K562 (cell line): ENCODE data around the gene RHBG. TPM values are rescaled to one million over a fixed set of nuclear protein-coding genes. Genes with fewer than 3 reads are reported as not detected.
A peak's percentile ranks its signal among the peaks of the same experiment; 100 is the strongest.

Source experiments
- C11orf30 ChIP-seq: fragments of 450-650 bp; IDR thresholded peaks from 2 replicates; pipeline ENCODE4 v1.6.1; 2016; ENCODE audit warnings: low read depth, mild to moderate bottlenecking
- ELF2 ChIP-seq: fragments of 250-450 bp; sonication (Bioruptor Pico); IDR thresholded peaks from 2 replicates; pipeline ENCODE4 v1.5.0; 2021; ENCODE audit warnings: mild to moderate bottlenecking
- KLF6 ChIP-seq: fragments of 250-450 bp; sonication (Bioruptor Pico); IDR thresholded peaks from 2 replicates; pipeline ENCODE4 v1.4.0; 2020; ENCODE audit warnings: mild to moderate bottlenecking, moderate library complexity, borderline replicate concordance
- MAFK ChIP-seq: IDR thresholded peaks from 2 replicates; pipeline ENCODE4 v1.6.1; 2011; ENCODE audit warnings: low read length, improper control_type of control experiment
- SFPQ ChIP-seq: fragments of 200-400 bp; formaldehyde crosslinking; IDR thresholded peaks from 2 replicates; pipeline ENCODE4 v1.6.1; 2017; ENCODE audit warnings: mild to moderate bottlenecking, low read depth, low read length, moderate library complexity
- SIN3A ChIP-seq, 2 experiments: fragments of 150-350 bp in 1 of 2; IDR thresholded peaks; 2 replicates each; pipeline ENCODE4 v1.6.1; 2011 to 2016; ENCODE audit warnings: borderline replicate concordance in 2 of 2, low read depth in 2 of 2, low read length in 2 of 2, mild to moderate bottlenecking in 2 of 2, moderate library complexity in 2 of 2; ENCODE audit not compliant: control insufficient read depth in 1 of 2
- SMARCA5 ChIP-seq: fragments of 450-650 bp; IDR thresholded peaks from 2 replicates; pipeline ENCODE4 v1.6.1; 2016
- SNIP1 ChIP-seq: fragments of 450-650 bp; IDR thresholded peaks from 2 replicates; pipeline ENCODE4 v1.7.1; 2017; ENCODE audit warnings: low read depth, mild to moderate bottlenecking
- SRSF3 ChIP-seq: fragments of 200-400 bp; formaldehyde crosslinking; IDR thresholded peaks from 2 replicates; pipeline ENCODE4 v1.6.1; 2016; ENCODE audit warnings: mild to moderate bottlenecking, low read length, moderate library complexity; ENCODE audit not compliant: insufficient read depth
- ZNF217 ChIP-seq: sonication (generic); formaldehyde crosslinking; IDR thresholded peaks from 2 replicates; pipeline ENCODE4 v1.8.0; 2022; ENCODE audit warnings: mild to moderate bottlenecking, missing genetic modification reagents
- ZNF239 ChIP-seq: fragments of 250-450 bp; sonication (Bioruptor Pico); IDR thresholded peaks from 2 replicates; pipeline ENCODE4 v1.4.0; 2020; ENCODE audit warnings: mild to moderate bottlenecking
- ZNF766 ChIP-seq: fragments of 200-800 bp; sonication (Bioruptor generic); conservative IDR thresholded peaks from 2 replicates; pipeline ENCODE4 v1.6.1; 2016; ENCODE audit warnings: missing genetic modification characterization, missing compliant biosample characterization
- ZNF77 ChIP-seq: fragments of 250-450 bp; sonication (Bioruptor Pico); IDR thresholded peaks from 2 replicates; pipeline ENCODE4 v1.5.0; 2020
- polyA plus RNA-seq, 8 experiments: library from polyadenylated mRNA; depleted of rRNA in 4 of 8; stranded (reverse) in 5 of 8; unstranded in 3 of 8; fragments of >200 nt; fragmentation: Nextera tagmentation in 2 of 8; fragmentation: Illumina TruSeq in 1 of 8; extraction: Ambion mirVana in 2 of 8; extraction: Trizol in 1 of 8; gene quantifications; 2 replicates each; pipeline versions ENCODE4 v1.2.1 to v1.2.3, GENCODE V29; 2011 to 2014; ENCODE audit warnings: inconsistent platforms in 1 of 8, missing spikeins in 1 of 8
- total RNA-seq, 7 experiments: library from RNA; depleted of rRNA in 6 of 7; stranded (reverse); fragments of >200 nt in 6 of 7; fragmentation: Illumina TruSeq in 2 of 7; extraction: Trizol in 2 of 7; gene quantifications; 2 replicates each; pipeline versions ENCODE4 v1.2.1 to v1.2.3, GENCODE V29; 2011 to 2021; ENCODE audit warnings: low replicate concordance in 1 of 7
- TF ChIP-seq, protein P1 (sequence below): fragments of 250-450 bp; sonication (Bioruptor Pico); IDR thresholded peaks from 2 replicates; pipeline ENCODE4 v1.4.0; 2020; ENCODE audit warnings: mild to moderate bottlenecking, moderate library complexity, borderline replicate concordance
- TF ChIP-seq, protein P2 (sequence below): sonication (generic); formaldehyde crosslinking; IDR thresholded peaks from 2 replicates; pipeline ENCODE4 v1.8.0; 2022; ENCODE audit warnings: mild to moderate bottlenecking, missing genetic modification reagents, borderline replicate concordance
- TF ChIP-seq, protein P3 (sequence below), 3 experiments: fragments of 200-800 bp in 1 of 3; sonication (Bioruptor generic) in 1 of 3; sonication (generic) in 1 of 3; formaldehyde crosslinking in 1 of 3; IDR thresholded peaks; 2 replicates each; pipeline versions ENCODE4 v1.6.1 to v1.8.0; 2016 to 2022; ENCODE audit warnings: mild to moderate bottlenecking in 2 of 3, missing compliant biosample characterization in 2 of 3, missing genetic modification characterization in 2 of 3, missing genetic modification reagents in 1 of 3

RHBG gene
- total and polyA plus RNA-seq, 9 of the 15 experiments (the other 6 are each of a cell fraction or from before 2014, with no cell fraction given) = not detected

DNA sequence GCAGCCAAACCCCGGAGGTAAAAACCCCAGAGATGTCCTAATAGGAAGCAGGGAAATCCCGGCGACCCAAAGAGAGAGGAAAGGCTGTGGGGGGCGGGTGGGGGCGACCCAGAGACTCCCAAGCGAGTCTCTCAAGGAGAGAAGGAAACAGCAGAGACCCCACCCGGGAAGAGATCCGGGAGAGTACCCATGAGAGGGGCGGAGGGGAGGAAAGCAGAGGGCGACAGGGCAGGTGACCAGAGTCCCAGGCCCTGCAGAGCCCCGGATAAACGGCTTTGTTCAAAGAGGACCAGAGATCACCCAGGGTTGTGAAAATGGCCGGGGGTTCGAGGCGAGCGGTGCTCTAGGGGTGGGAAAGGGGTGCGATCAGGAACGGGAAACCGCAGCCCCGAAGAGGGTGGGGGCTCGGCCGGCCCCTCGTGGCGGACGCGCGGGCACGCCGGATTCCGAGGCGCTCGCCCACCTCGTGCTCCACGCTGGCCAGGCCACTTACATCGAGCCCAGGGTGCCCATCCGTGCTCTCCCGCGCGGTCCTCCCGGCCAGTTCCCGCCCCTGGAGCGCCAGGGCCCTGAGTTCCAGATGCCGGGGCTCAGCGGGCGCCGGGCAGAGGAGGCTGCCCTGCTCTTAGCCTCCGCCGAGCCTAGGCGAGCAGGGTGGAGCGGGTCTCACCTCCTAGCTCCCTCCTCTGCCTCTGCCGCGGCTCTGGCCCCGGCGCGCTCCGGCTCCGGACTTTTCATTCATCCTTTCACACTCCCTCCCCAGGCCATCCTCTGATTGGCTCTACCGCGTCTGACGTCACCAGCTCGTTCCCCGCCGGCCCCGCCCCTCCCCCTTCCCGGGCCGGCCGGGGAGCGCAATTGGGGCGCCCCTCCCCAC, 52.3 kb downstream of the RHBG start (continued):
- TF ChIP-seq ZNF766 (CRISPR knock-in tag) (no peak), MAFK (no peak), ZNF217 (CRISPR knock-in tag) (no peak), ZNF239 (CRISPR knock-in tag) (no peak), SIN3A (IDR thresholded peaks at IDR 0.05; ENCODE audit: borderline replicate concordance in 2 of 2, control insufficient read depth in 1 of 2, low read depth in 2 of 2, low read length in 2 of 2) (no peak), SFPQ (no peak), SRSF3 (no peak), KLF6 (CRISPR knock-in tag) (no peak), ELF2 (CRISPR knock-in tag) (no peak), SNIP1 (peak; percentile 76; the same call in 1 of the 2 replicates), SMARCA5 (no peak), ZNF77 (CRISPR knock-in tag) (no peak), C11orf30 (no peak)
- TF ChIP-seq, protein P1, sequence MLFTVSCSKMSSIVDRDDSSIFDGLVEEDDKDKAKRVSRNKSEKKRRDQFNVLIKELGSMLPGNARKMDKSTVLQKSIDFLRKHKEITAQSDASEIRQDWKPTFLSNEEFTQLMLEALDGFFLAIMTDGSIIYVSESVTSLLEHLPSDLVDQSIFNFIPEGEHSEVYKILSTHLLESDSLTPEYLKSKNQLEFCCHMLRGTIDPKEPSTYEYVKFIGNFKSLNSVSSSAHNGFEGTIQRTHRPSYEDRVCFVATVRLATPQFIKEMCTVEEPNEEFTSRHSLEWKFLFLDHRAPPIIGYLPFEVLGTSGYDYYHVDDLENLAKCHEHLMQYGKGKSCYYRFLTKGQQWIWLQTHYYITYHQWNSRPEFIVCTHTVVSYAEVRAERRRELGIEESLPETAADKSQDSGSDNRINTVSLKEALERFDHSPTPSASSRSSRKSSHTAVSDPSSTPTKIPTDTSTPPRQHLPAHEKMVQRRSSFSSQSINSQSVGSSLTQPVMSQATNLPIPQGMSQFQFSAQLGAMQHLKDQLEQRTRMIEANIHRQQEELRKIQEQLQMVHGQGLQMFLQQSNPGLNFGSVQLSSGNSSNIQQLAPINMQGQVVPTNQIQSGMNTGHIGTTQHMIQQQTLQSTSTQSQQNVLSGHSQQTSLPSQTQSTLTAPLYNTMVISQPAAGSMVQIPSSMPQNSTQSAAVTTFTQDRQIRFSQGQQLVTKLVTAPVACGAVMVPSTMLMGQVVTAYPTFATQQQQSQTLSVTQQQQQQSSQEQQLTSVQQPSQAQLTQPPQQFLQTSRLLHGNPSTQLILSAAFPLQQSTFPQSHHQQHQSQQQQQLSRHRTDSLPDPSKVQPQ (CRISPR knock-in tag) = no peak
- TF ChIP-seq, protein P2, sequence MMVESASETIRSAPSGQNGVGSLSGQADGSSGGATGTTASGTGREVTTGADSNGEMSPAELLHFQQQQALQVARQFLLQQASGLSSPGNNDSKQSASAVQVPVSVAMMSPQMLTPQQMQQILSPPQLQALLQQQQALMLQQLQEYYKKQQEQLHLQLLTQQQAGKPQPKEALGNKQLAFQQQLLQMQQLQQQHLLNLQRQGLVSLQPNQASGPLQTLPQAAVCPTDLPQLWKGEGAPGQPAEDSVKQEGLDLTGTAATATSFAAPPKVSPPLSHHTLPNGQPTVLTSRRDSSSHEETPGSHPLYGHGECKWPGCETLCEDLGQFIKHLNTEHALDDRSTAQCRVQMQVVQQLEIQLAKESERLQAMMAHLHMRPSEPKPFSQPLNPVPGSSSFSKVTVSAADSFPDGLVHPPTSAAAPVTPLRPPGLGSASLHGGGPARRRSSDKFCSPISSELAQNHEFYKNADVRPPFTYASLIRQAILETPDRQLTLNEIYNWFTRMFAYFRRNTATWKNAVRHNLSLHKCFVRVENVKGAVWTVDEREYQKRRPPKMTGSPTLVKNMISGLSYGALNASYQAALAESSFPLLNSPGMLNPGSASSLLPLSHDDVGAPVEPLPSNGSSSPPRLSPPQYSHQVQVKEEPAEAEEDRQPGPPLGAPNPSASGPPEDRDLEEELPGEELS = no peak
- TF ChIP-seq, protein P3, sequence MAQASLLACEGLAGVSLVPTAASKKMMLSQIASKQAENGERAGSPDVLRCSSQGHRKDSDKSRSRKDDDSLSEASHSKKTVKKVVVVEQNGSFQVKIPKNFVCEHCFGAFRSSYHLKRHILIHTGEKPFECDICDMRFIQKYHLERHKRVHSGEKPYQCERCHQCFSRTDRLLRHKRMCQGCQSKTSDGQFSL (CRISPR knock-in tag; IDR thresholded peaks at IDR 0.05) = peak; percentile 87
- TF ChIP-seq, protein P3 (tag; IDR thresholded peaks at IDR 0.05) = no peak
